ENCODE measurements around the gene BLM. TPM values are rescaled to one million over a fixed set of nuclear protein-coding genes. Genes with fewer than 3 reads are reported as not detected.

The BLM gene
- total RNA-seq, 1 experiment from 2014 or later, result 41.3 TPM

GRCh38 chr15:90756916-90757315, 39.8 kb downstream of the BLM start:
- Mint-ChIP-seq H3K27ac (peak overlapping the region in 1 of 3 experiments; percentile 50; a peak in 1 of 7 replicates), H3K36me3 (ENCODE audit: insufficient read depth in 1 of 3, low read depth in 3 of 3) (peaks cover 17 to 60% (median 54%) of the 10 kb centered on the region in 3 experiments; a peak in 6 of 7 replicates), H3K4me1 (peaks cover 19 to 20% of the 10 kb centered on the region in 2 experiments), H3K4me3 (no peak overlapping the region), H3K9me3 (no peaks in the 10 kb centered on the region), H3K27me3 (ENCODE audit: low read depth) (no peaks in the 10 kb centered on the region)
- H3K4me1 ChIP-seq (ENCODE audit: insufficient read depth, low read length), result no peaks in the 10 kb centered on the region
- H2BK5ac ChIP-seq (ENCODE audit: insufficient read length, low read length), result no peak overlapping the region
- H3K9me3 ChIP-seq (ENCODE audit: control insufficient read depth, low read depth, low read length), result no peaks in the 10 kb centered on the region
- DNase-seq, result no peak
- H3K18ac ChIP-seq (ENCODE audit: insufficient read length, low read depth, low read length), result no peak overlapping the region
- H3T11ph ChIP-seq (ENCODE audit: low read length), result no peak overlapping the region
- no peaks in the 10 kb centered on the region for H3K23me2 ChIP-seq (ENCODE audit: insufficient read length, low read depth, low read length, poor library complexity, severe bottlenecking)
- H3K27ac ChIP-seq (ENCODE audit: insufficient read length, low read depth, low read length), result no peak overlapping the region
- H3K9ac ChIP-seq (ENCODE audit: extremely low read depth, insufficient read length, low read length), result no peak overlapping the region
- no peaks in the 10 kb centered on the region for H3K79me1 ChIP-seq (ENCODE audit: insufficient read depth, low read depth, low read length, poor library complexity, severe bottlenecking)
- no peak overlapping the region for H3K4ac ChIP-seq (ENCODE audit: low read depth, low read length)
- H3K23ac ChIP-seq (ENCODE audit: insufficient read length, low read depth, low read length), result no peak overlapping the region
- no peak overlapping the region for H2AFZ ChIP-seq (ENCODE audit: low read length)
- no peak for TF ChIP-seq CTCF (conservative IDR thresholded peaks at IDR 0.05)
- H2BK12ac ChIP-seq (ENCODE audit: insufficient read length, low read depth, low read length), result no peak overlapping the region
- H2BK120ac ChIP-seq (ENCODE audit: low read depth, low read length, poor library complexity, severe bottlenecking), result no peak overlapping the region
- no peaks in the 10 kb centered on the region; the same call in 1 of the 2 replicates for H3K79me2 ChIP-seq (ENCODE audit: insufficient read depth, low read length)
- no peaks in the 10 kb centered on the region for H3K27me3 ChIP-seq (ENCODE audit: insufficient read depth, low read length)
- no peak overlapping the region for H4K91ac ChIP-seq (ENCODE audit: insufficient read length, low read depth, low read length)
- no peaks in the 10 kb centered on the region for H4K20me1 ChIP-seq (ENCODE audit: control insufficient read depth, insufficient read depth, insufficient read length)
- no peak overlapping the region for H2AK5ac ChIP-seq (ENCODE audit: insufficient read length, low read length)
- no CpG with 5 or more reads among the region's 2 CpGs for WGBS (ENCODE audit: extremely low coverage, insufficient read length, low lambda C conversion rate)
- no peak overlapping the region for H4K8ac ChIP-seq (replicated peaks; ENCODE audit: insufficient read length, low read depth, low read length)
- no peak overlapping the region for H4K5ac ChIP-seq (ENCODE audit: insufficient read length, low read depth, low read length)
- no peak overlapping the region for H3K14ac ChIP-seq (ENCODE audit: insufficient read depth, low read length)
- no peak overlapping the region for H2BK20ac ChIP-seq (ENCODE audit: low read depth, low read length, poor library complexity, severe bottlenecking)
- H2BK15ac ChIP-seq (ENCODE audit: low read depth, low read length), result no peak overlapping the region
- no peak overlapping the region for H3K4me2 ChIP-seq (ENCODE audit: insufficient read depth, insufficient read length, low read length)
- H3K56ac ChIP-seq (ENCODE audit: insufficient read length, low read depth, low read length), result no peak overlapping the region

Measured in H9 (cell line).